GM11168 (cell line): ENCODE results near the gene ZFHX2.
"Not testable (repeated sequence)": the region's sequence is repeated elsewhere in the genome, so short reads cannot be mapped to it uniquely, and the experiment has no call there.

Experiments used
- in situ Hi-C: fragments of 300-500 bp; cut with MboI; formaldehyde crosslinking; loops from one replicate; pipeline ENCODE4 v1.12.0; 2022; ENCODE audit warnings: low sequenced_read_pairs; ENCODE audit not compliant: unreplicated experiment

Gene ZFHX2

DNA sequence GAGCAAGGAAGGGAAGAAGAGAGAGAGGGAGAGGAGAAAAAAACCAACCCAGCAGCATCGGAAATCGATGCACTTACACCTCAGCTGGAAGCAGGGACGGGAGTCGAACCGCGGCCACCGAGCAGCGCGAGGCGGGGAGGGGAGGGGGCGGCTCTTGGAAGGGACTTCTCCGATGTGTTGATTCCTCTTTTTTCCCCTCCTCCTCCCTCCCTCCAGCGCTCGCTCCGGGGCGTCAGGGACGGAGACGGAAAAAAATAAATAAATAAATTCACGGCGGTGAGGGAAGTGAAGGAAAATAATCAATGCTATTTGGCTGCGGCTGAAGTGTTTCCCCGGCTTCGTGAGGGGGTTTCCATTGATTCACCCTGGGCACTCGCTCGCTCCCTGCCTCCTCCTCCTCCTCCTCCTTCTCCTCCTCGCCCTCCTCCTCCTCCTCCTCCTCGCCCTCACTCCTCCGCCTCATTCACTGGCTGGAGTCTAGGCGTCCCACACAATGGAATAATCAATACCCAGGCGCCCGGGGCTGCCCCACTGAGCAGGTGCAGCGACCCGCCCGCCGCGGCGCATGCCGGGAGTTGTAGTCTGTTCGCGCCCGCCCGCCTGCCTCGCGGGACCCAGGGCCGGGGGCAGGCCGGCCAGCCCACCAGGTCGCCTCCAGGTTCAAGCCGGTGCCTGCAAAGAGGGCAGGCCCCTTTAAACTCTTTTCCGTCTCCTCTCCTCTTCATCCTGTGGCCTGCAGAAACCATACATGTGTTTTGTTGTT is at the start of gene ZFHX2:
TSS of gene ZFHX2 (minus strand) at position 500 of the 763 bp plus-strand sequence. CDS start 16,440 bp downstream, outside the sequence.
- in situ Hi-C loops, result no loop called here

DNA sequence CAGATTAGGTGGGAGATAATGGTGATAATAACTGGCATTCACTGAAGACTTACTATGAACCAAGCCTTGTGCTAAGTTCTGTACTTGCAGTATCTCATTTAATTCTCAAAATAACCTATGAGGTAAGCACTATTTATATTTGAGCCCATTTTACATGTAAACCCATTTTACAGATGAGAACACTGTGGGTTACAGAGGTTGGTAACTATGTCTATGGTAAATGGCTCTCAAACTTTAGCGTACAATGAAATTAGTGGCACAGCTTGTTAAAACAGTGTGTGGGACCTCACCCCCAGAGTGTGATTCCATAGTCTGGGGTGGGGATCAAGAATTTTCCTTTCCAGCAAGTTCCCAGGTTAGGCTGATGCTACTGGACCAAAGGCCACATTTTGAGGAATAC is 49.2 kb upstream of the ZFHX2 start:
- in situ Hi-C loops, result no loop called here

DNA sequence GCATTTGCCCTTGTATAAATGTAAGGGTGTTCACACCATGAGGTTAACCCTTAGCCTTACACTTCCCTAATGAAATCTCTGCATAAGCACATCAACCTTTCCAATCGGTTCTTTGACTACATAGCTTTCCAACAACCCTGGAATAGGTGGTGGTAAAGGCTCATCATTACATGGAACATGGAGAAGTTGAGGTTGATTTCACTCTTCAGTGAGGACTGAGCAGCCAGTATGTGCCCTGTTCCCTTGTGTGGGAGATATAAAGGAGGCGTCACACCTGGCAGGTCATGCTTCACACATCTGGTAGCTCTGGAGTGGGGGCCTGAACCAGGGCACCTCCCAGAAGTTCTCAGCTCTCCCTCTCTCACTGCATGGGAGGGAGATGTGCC is 48.8 kb upstream of the ZFHX2 start:
- in situ Hi-C loops, result no loop called here

DNA sequence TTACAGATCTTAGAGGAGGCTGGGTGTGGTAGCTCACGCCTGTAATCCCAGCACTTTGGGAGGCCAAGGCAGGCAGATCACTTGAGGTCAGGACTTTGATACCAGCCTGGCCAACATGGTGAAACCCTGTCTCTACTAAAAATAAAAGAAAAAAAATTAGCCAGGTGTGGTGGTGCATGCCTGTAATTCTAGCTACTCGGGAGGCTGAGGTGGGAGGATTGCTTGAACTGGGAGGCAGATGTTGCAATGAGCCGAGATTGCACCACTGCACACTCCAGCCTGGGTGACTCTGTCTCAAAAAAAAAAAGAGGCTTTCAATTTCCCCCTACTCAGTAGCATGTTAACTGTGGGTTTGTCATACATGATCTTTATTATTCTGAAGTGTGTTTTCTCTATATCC is 42.6 kb upstream of the ZFHX2 start:
- in situ Hi-C loops, result loop anchor here (10.0 kb wide), 1 partner anchor 341 kb away; no protein-coding TSS in a partner anchor

DNA sequence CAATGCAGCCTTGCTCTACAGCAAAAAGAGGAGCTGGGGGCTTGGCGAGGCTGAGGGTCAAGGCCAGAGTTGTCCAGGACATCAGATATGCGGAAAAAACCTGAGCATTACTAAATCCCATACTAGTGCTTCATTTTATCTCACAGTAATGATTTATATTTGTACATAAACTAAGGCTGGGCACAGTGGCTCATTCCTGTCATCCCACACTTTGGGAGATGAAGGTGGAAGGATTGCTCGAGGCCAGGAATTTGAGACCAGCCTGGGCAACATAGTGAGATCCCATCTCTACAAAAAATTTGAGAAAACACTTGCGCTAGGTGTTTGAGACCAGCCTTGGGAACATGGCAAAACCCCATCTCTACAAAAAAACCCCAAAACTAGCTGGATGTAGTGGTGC is 38.6 kb upstream of the ZFHX2 start:
- in situ Hi-C loops, result loop anchor here (10.0 kb wide), 1 partner anchor 345 kb away; no protein-coding TSS in a partner anchor

DNA sequence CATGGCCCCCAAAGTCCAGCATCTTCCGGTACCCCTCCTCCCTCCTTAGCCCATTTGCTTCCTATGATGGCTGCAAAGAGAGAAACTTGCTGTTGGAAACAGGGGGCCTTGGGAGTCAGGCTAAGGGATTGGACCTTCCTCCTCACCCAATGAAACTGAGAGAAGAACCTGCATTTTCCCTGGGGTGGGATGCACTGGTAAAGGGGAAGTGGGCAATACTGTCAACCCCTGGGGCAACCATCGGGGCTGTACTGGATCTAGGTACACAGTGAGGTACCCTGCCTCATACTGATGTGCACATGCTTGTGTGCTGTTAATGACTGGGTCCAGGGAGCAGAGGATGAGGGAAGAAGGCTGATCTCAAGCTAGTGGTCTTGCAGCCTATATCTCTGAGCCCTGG is 38.0 kb upstream of the ZFHX2 start:
- in situ Hi-C loops, result loop anchor here (10.0 kb wide), 1 partner anchor 345 kb away; no protein-coding TSS in a partner anchor

DNA sequence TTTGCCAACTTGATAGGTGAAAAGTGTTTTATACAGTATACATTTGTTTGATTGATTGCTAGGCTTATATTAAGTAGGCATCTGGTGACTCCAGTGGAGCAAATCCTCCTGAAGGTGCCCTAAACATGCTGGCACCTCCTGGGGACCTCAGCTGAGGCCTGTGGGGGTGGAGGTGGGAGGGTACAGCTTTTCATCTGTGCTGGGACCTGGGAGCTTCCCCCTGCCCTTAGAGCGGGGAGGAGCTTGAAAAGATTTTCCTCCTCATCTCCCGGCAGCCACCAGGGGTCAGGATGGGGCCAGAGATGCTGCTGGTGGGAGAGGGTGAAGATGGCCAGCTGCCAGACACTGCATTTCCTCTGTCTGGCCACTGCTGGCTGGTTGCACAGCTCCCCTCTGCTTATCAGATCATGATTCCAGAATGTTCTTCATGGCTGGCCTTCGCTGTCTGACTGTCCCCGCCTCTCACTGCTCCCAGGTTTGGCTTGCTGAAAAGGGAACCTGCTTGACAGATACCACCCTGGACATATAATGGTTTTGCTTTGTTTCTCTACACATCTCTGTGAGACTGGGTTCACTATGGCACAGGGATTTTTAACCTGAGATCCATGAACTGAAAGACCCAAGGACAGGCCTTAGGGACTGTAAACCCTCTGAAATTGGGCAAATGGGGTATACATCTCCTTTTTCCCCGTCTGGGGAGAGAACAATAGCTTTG is 37.5 kb upstream of the ZFHX2 start:
- in situ Hi-C loops, result no loop called here

DNA sequence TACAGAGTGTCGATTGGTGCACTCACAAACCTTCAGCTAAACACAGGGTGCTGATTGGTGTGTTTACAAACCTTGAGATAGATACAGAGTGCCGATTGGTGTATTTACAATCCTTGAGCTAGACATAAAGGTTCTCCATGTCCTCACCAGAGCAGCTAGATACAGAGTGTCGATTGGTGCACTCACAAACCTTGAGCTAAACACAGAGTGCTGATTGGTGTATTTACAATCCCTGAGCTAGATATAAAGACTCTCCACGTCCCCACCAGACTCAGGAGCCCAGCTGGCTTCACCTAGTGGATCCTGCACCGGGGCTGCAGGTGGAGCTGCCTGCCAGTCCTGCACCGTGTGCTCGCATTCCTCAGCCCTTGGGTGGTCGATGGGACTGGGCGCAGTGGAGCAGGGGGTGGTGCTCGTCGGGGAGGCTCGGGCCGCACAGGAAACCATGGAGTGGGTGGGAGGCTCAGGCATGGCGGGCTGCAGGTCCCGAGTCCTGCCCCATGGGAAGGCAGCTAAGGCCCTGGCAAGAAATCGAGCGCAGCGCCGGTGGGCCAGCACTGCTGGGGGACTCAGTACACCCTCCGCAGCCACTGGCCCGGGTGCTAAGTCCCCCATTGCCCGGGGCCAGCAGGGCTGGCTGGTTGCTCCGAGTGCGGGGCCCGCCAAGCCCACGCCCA is 33.1 kb upstream of the ZFHX2 start:
- in situ Hi-C loops, result not testable (repeated sequence)

DNA sequence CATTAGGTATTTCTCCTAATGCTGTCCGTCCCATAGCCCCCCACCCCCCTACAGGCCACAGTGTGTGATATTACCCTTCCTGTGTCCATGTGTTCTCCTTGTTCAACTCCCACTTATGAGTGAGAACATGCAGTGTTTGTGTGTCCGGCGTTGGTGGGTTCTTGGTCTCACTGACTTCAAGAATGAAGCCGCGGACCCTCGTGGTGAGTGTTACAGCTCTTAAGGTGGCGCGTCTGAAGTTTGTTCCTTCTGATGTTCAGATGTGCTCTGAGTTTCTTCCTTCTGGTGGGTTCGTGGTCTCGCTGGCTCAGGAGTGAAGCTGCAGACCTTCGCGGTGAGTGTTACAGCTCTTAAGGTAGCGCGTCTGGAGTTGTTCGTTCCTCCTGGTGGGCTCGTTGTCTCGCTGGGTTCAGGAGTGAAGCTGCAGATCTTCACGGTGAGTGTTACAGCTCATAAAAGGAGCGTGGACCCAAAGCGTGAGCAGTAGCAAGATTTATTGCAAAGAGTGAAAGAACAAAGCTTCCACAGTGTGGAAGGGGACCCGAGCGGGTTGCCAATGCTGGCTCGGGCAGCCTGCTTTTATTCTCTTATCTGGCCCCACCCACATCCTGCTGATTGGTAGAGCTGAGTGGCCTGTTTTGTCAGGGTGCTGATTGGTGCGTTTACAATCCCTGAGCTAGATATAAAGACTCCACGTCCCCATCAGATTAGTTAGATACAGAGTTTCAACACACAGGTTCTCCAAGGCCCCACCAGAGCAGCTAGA is 32.4 kb upstream of the ZFHX2 start:
- in situ Hi-C loops, result not testable (repeated sequence)

DNA sequence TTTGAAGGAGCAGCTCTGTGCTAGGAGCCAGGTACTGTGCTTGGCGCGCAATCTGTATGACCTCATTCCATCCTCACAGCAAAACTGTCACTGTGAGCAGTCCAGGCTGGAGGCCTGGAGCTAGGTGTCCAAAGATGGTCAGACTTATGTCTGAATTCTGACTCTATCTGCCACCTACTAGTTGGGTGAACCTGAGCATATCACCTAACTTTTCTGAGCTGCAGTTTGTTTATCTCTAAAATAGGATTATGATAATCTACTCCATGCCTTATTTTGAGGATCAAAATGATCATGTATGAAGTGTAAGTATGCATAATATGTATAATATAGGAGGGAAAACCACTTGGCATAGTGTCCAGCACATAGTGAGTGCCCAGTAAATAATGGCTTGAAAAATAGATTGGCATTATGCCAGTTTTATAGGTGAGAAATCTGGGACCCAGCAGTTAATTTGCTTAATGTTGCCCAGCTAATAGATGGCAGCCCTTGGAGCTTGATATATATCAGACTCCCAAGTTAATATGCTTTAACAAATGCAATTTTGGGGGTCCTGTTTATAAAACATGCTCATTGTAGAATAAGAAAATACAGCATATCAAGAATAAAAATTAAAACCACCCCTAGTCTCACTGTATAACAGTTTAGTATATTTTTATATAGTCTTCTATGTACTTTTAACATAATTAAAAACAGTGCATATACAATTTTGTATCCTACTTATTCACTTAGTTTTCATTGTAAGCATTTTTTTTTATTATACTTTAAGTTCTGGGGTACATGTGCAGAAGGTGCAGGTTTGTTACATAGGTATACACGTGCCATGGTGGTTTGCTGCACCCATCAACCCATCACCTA is 31.6 kb upstream of the ZFHX2 start:
- in situ Hi-C loops, result no loop called here

DNA sequence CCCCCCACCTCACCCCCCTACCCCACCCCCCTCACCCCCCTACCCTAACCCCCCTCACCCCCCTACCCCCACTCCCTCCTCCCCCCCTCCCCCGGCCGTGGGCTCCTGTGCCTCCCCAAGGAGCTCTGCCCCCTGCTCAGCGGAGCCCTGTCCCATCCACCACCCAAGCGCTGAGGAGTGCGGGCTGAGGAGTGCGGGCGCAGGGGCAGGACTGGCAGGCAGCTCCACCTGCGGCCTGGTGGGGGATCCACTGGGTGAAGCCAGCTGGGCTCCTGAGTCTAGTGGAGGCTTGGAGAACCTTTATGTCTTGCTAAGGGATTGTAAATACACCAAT is 29.4 kb upstream of the ZFHX2 start:
- in situ Hi-C loops, result no loop called here

DNA sequence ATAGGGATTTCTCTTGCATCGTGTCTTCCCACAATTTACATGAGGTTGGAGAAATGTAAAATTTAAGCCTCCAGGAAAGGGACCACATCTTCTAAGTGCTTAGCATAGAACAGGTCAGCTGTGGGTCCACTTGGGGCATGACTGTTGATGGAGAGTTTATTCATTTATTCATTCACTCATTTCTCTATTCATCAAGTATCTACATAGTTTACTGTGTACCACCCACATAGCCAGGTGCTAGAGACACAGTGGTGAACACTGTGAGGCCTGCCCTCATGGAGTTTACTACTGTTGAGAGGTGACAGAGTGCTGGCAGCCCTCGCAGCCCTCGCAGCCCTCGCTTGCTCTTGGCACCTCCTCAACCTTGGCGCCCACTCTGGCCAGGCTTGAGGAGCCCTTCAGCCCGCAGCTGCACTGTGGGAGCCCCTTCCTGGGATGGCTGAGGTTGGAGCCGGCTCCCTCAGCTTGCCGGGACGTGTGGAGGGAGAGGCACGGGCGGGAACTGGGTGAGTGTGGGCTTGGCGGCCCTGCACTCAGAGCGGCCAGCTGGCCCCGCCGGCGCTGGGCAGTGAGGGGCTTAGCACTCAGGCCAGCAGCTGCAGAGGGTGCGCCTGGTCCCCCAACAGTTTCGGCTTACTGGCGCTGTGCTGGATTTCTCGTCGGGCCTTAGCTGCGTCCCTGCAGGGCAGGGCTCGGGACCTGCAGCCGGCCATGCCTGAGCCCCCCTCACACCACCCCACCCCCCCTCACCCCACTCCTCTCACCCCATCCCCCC is 28.8 kb upstream of the ZFHX2 start:
- in situ Hi-C loops, result no loop called here

DNA sequence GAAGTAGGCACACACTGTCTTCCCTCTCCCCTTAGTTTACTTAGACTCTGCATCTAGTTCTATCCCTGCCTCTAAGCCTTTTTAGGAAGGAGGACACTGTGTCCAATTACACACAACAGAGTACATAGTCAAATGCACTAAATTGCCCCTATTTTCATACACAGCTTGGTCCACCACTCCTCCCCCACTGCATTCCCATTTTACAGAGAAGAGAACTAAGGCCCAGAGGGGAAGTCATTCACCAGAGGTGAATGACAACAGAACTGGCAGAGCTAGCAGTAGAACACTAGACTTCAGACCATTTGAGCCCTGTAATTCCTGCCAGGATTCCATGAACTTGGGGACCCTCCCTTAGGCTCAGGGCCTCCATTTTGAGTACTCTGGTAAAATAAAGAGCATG is 28.2 kb upstream of the ZFHX2 start:
- in situ Hi-C loops, result no loop called here

DNA sequence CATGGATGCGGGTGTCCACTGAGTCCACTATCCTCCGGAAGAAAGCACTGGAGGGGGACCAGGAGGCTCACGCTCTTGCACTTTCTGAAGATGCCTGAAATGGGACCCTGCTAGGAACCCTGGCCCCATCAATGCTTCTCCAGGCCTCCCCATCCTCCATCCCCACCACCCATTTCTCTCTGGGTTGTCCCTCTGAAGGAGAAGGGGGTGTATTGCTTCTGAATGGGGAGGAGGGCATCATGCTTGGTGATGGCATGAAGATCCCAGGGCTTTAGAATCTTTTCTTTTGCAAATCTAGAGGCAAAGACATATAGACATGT is 27.7 kb upstream of the ZFHX2 start:
- in situ Hi-C loops, result no loop called here

DNA sequence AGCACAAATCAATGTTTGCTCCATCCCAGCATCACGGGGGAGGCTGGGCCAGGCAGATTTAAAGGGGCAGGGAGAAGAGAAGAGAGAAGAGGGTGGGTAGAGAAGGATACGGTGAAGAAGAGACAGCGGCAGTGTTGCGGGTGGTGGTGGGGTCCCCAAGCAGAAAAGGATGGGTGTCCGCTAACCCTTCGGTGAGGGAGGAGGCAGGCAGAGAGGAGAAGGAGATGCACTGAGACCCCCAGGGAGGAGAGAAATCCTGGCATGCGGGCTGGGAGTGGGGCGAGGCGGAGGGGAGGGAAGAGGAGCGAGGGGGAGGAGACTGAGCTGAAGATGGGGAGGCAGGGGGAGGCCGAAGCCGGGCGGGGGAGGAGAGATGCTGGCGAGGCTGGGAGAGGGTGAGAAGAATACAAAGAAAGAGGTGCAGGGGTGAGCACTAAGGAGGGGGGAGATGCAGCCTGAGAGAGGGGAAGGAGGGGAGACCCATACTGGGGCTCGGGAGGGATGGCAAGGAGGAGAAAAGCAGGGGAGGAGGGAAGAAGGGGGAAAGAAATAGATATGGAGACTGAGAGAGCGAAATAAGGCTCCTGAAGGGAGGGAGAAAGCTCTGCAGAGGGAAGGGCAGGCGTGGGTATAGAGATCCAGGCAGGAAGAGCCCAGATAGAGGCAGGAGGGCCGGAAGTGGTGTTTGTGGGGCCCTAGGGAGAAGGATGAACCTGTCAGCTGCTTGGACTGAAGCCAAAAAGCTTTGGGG is 27.2 kb upstream of the ZFHX2 start, which contains the start of gene JPH4:
TSS of gene JPH4 (minus strand) at position 231 of the 751 bp plus-strand sequence. CDS start 1,337 bp downstream, outside the sequence.
- in situ Hi-C loops, result no loop called here

DNA sequence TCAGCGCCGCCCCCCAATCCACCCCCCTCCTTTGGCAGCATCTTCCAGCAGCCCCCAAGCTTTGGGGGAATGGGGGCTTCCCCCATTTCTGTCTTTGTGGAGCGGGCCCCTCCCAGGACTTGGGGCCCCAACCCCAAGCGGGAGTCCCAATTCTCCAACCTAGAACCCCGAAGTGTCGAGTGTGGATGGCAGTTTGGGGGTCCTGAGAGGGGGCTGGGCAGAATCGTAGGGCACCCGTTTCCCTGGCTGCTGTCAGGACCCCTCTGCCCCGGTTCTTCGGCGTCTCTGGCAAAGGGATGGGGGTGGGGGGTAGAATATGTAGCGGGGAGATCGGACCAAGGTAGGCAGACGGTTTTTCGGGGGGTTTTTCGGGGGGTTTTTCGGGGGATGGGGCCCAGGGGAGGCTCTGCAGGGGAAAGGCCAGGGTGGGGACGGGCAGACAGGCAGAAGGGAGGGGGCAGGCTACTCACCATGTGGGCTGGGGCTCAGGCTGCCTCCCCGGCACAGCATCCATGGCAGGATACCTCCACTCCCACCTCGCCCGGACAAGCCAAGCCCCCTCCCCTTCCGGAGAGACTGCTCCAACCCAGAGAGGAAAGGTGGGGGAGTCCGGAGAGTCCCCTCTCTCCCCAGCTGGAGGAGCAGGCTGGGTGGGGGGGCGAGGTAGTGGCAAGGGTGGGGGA is 26.3 kb upstream of the ZFHX2 start:
- in situ Hi-C loops, result no loop called here

DNA sequence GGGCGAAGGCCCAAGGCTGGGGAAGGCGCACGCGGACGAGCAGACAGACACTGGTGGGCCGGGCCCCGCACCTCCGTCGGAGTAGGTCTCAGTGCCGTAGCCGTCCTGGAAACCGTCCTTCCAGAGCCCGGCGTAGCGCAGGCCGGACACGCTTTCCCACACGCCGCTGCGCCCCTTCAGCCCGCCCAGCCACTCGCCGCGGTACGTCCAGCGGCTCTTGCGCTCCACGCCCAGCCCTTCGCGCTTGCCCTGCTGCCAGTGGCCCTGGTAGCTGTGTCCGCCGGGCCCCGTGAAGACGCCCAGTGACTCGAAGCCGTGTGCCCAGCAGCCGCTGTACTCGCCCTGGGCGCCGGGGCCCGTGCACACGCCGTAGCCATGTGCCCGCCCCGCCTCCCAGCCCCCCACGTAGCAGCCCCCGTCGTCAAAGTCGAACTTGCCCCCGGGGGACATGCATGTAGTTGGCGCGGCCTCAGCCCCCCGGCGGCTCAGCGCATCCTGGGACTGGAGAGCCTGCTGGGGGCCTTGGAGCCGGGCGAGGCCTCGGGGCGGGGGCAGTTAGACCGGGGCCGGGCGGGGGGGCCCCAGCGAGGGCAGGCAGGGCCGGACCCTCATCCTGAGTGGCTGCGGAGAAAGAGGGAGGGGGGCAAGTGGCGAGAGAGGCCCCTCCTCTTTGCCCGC is 25.6 kb upstream of the ZFHX2 start:
- in situ Hi-C loops, result no loop called here
